Fibroblast of lung (primary cell): ENCODE results near the gene PTPN21.

Experiments
- EZH2 ChIP-seq: IDR thresholded peaks from 2 replicates; pipeline ENCODE4 v1.5.1; 2012; ENCODE audit warnings: low read length, control low read depth, mild to moderate bottlenecking; ENCODE audit errors: missing control alignments
- TF ChIP-seq, protein P1 (sequence below), 2 donors: IDR thresholded peaks in 1 of 2; conservative IDR thresholded peaks in 1 of 2; 1 replicate in 1 of 2; 2 replicates in 1 of 2; pipeline ENCODE4 v1.5.1; 2011 to 2012; ENCODE audit warnings: low read length in 2 of 2, control low read depth in 1 of 2, inconsistent platforms in 1 of 2, low read depth in 1 of 2, mild to moderate bottlenecking in 1 of 2

DNA sequence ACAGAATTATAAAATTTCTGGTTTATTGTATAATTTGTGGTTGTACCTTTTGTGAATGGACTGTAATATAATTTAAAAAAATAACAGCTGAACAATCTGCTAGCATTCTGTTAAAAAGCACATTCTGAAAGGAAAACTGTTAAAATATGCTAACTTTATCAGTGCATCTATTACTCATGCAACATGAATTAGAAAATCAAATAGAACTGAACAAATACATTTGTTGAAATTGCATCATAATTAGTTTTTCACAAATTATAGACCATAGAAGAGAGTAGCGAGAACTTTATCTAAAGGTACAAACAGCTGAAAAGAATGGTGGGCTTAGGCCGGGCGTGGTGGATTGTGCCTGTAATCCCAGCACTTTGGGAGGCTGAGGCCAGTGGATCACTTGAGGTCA is 33.0 kb downstream of the PTPN21 start:
- TF ChIP-seq, protein P1, sequence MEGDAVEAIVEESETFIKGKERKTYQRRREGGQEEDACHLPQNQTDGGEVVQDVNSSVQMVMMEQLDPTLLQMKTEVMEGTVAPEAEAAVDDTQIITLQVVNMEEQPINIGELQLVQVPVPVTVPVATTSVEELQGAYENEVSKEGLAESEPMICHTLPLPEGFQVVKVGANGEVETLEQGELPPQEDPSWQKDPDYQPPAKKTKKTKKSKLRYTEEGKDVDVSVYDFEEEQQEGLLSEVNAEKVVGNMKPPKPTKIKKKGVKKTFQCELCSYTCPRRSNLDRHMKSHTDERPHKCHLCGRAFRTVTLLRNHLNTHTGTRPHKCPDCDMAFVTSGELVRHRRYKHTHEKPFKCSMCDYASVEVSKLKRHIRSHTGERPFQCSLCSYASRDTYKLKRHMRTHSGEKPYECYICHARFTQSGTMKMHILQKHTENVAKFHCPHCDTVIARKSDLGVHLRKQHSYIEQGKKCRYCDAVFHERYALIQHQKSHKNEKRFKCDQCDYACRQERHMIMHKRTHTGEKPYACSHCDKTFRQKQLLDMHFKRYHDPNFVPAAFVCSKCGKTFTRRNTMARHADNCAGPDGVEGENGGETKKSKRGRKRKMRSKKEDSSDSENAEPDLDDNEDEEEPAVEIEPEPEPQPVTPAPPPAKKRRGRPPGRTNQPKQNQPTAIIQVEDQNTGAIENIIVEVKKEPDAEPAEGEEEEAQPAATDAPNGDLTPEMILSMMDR (conservative IDR thresholded peaks at IDR 0.05 in 1 of 2, IDR thresholded peaks at IDR 0.05 in 1 of 2; ENCODE audit: low read depth in 1 of 2, low read length in 2 of 2) = no peak
- no peak for TF ChIP-seq EZH2
